ENCODE measurements around the gene ARSI. TPM values are rescaled to one million over a fixed set of nuclear protein-coding genes. Genes with fewer than 3 reads are reported as not detected.

The ARSI gene
- total RNA-seq, 3 donors from 2014 or later = 0.41 to 1.6 (median 0.63) TPM

DNA sequence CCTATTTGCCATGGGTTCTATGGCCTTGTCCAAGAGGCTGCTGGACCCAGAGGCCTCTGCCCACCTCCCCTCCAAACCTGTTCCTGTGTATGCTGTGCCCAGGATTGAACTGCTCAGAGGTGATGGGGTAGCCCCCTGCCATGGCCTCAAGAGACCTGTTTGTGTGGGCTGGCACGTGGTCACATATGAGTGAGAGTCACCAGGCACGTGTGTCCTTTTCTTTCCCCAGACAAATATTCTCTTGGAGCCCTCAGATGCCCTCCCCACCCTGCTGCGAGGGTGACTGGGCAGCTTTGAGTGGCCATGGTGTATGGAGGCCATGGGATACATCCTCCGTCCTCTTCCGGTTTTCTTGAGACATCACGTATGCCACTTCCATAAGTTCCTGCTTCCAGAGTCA, 43.9 kb upstream of the ARSI start:
- Histone ChIP-seq H3K36me3 (ENCODE audit: low read depth) (no peaks in the 10 kb centered on the region), H3K4me3 (no peak overlapping the region), H3K4me1 (ENCODE audit: low read depth) (peaks cover 7% of the 10 kb centered on the region), H3K9me3 (no peaks in the 10 kb centered on the region)
- TF ChIP-seq, protein P1, sequence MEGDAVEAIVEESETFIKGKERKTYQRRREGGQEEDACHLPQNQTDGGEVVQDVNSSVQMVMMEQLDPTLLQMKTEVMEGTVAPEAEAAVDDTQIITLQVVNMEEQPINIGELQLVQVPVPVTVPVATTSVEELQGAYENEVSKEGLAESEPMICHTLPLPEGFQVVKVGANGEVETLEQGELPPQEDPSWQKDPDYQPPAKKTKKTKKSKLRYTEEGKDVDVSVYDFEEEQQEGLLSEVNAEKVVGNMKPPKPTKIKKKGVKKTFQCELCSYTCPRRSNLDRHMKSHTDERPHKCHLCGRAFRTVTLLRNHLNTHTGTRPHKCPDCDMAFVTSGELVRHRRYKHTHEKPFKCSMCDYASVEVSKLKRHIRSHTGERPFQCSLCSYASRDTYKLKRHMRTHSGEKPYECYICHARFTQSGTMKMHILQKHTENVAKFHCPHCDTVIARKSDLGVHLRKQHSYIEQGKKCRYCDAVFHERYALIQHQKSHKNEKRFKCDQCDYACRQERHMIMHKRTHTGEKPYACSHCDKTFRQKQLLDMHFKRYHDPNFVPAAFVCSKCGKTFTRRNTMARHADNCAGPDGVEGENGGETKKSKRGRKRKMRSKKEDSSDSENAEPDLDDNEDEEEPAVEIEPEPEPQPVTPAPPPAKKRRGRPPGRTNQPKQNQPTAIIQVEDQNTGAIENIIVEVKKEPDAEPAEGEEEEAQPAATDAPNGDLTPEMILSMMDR (IDR thresholded peaks at IDR 0.05) = no peak
- intact Hi-C loops (cut with DNase I, micrococcal nuclease) = no loop called here
- no peak for ATAC-seq
- DNase-seq = no peak

DNA sequence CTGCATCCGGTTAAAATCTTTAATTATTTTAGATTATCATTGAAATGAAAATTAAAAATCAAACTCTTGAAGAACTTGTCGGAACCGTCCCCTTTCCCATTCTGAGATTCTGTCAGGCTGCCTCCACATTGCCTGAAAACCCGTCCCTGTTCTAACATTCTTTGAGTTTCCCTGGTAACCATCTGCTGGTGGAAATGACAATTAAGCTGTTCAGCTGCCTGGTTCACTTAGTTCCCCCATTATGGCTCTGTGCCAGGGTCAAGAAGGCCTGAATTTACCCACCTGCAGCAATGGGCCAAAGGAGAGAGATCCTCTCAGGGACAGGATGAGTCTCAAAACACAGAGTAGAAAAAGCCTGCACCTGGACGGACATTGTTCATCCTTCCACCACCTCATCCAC, 43.0 kb upstream of the ARSI start:
- Histone ChIP-seq H3K4me1 (ENCODE audit: low read depth) (peaks cover 2% of the 10 kb centered on the region), H3K36me3 (ENCODE audit: low read depth) (no peaks in the 10 kb centered on the region), H3K4me3 (no peak overlapping the region), H3K9me3 (no peaks in the 10 kb centered on the region)
- TF ChIP-seq, protein P1 (IDR thresholded peaks at IDR 0.05) = no peak
- DNase-seq (no peak), ATAC-seq (no peak)
- intact Hi-C loops (cut with DNase I, micrococcal nuclease) = no loop called here

DNA sequence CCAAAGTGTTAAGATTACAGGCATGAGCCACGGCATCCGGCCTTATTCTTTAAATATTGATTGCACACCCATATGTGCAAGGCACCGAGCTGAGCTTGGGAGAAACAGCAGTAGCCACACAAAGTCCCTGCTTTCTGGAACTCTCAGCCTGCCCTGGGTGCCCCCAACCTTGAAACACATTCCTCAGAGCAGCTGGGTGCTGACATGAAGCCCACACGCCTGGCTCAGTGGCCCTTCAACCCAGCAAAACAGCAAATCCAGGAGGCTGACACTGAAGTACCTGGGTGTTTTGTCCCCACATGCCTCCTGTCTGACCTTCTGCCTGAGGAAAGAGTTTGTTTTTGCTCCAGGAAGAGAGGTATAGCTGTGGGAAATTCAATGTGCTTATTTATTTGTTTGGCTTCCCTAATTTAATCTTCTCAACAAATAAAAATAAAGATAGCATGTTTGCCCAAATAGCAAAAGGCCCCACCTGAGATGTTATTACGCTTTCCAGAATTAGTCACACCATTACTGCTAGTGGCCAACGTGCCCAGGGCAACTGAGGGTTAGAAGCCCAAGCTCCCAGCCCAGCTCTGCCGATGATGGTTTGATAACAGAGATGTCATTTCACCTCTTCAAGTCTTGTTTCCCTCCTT, 41.4 kb upstream of the ARSI start:
- Histone ChIP-seq H3K36me3 (ENCODE audit: low read depth) (no peaks in the 10 kb centered on the region), H3K9me3 (no peaks in the 10 kb centered on the region), H3K4me1 (ENCODE audit: low read depth) (no peaks in the 10 kb centered on the region), H3K4me3 (no peak overlapping the region)
- ATAC-seq (no peak), DNase-seq (no peak)
- intact Hi-C loops (cut with DNase I, micrococcal nuclease) = no loop called here
- TF ChIP-seq, protein P1 (IDR thresholded peaks at IDR 0.05) = no peak

DNA sequence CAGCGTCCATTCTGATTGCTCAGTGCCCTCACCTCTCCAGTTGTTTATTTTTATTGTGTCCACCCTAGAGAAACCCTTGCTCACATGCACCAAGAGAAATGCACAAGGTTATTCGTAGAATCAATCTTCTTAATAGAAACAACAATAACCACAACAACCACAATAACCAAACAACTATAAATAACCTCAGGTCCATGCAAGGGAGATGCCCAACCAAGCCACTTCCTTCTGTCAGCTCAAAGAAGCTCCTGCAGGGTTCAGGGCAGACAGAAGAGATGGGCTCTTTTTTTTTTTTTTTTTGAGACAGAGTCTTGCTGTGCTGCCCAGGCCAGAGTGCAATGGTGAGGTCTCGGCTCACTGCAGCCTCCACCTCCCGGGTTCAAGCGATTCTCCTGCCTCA, 39.9 kb upstream of the ARSI start:
- TF ChIP-seq, protein P1 (IDR thresholded peaks at IDR 0.05) = no peak
- Histone ChIP-seq H3K9me3 (no peaks in the 10 kb centered on the region), H3K4me3 (no peak overlapping the region), H3K36me3 (ENCODE audit: low read depth) (no peaks in the 10 kb centered on the region), H3K4me1 (ENCODE audit: low read depth) (no peaks in the 10 kb centered on the region)
- intact Hi-C loops (cut with DNase I, micrococcal nuclease) = no loop called here
- DNase-seq = no peak
- ATAC-seq = no peak

DNA sequence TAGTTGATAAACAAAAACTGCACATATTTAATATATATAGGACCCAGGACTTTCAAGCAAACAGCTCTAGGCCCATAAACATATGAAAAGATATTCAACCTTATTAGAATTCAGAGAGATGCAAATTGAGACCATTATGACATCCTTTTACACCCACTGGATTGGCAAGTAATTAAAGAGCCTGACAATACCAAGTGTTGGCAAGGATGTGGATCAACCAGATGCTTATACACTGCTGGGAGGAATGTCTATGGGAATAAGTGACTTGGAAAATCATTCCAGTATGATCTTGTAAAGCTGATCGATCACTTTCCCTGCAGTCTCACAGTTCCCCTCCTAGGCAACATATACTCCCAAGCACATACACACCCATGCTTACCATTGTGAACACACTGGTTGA, 39.3 kb upstream of the ARSI start:
- H3K4me1 ChIP-seq (ENCODE audit: low read depth) = no peaks in the 10 kb centered on the region
- ATAC-seq = no peak
- intact Hi-C loops (cut with DNase I, micrococcal nuclease) = no loop called here
- H3K36me3 ChIP-seq (ENCODE audit: low read depth) = no peaks in the 10 kb centered on the region
- H3K9me3 ChIP-seq = no peaks in the 10 kb centered on the region
- no peak overlapping the region for H3K4me3 ChIP-seq
- TF ChIP-seq, protein P1 (IDR thresholded peaks at IDR 0.05) = no peak
- DNase-seq = no peak

DNA sequence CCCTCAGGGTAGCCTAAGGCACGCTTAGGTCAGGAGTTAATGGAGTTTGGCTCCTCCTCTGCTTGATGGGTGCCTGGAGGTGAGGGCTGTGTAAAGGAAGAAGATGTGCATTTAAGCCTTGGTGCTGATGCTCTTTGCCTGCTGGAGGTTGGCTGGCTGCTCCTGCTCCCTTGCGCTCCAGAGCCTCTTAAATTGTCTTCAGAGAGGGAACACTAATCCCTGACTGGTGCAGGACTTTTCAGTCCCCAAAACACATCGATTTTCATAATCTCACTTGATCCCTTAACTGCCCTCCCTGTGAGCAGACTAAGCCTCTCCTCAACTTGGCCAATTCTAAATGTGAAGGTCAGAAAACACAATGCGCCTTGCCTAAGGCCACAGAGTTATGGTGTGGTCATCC, 38.6 kb upstream of the ARSI start:
- no peaks in the 10 kb centered on the region for H3K9me3 ChIP-seq
- intact Hi-C loops (cut with DNase I, micrococcal nuclease) = no loop called here
- H3K4me1 ChIP-seq (ENCODE audit: low read depth) = no peaks in the 10 kb centered on the region
- ATAC-seq = no peak
- H3K4me3 ChIP-seq = no peak overlapping the region
- TF ChIP-seq, protein P1 (IDR thresholded peaks at IDR 0.05) = no peak
- H3K36me3 ChIP-seq (ENCODE audit: low read depth) = no peaks in the 10 kb centered on the region
- no peak for DNase-seq

Data from mucosa of descending colon (tissue), 3 donors.